Choroid plexus epithelial cell (primary cell): ENCODE measurements around the gene SLC24A4.

Experiments
- DNase-seq: peaks from one replicate; pipeline ENCODE4 v3.0.0-alpha.2; 2010; ENCODE audit warnings: low read depth
- H3K4me3 ChIP-seq: 2 replicates; pipeline ENCODE4 v1.5.1; 2011; ENCODE audit warnings: low read depth, mild to moderate bottlenecking, control low read depth, low read length, moderate library complexity
- CTCF ChIP-seq: conservative IDR thresholded peaks from 2 replicates; pipeline ENCODE4 v1.5.1; 2011; ENCODE audit warnings: low read depth, mild to moderate bottlenecking, control low read depth, inconsistent platforms, low read length, moderate library complexity

The SLC24A4 gene

GRCh38 chr14:92520102-92521057 is 197.4 kb downstream of the SLC24A4 start:
- no peak for TF ChIP-seq CTCF
- DNase-seq, result no peak
- H3K4me3 ChIP-seq, result no peak overlapping the region

GRCh38 chr14:92521058-92521415 is 198.1 kb downstream of the SLC24A4 start:
- H3K4me3 ChIP-seq, result no peak overlapping the region
- no peak for TF ChIP-seq CTCF
- DNase-seq, result no peak

GRCh38 chr14:92523752-92524151 is 200.8 kb downstream of the SLC24A4 start:
- H3K4me3 ChIP-seq, result no peak overlapping the region
- no peak for DNase-seq
- no peak for TF ChIP-seq CTCF

DNA sequence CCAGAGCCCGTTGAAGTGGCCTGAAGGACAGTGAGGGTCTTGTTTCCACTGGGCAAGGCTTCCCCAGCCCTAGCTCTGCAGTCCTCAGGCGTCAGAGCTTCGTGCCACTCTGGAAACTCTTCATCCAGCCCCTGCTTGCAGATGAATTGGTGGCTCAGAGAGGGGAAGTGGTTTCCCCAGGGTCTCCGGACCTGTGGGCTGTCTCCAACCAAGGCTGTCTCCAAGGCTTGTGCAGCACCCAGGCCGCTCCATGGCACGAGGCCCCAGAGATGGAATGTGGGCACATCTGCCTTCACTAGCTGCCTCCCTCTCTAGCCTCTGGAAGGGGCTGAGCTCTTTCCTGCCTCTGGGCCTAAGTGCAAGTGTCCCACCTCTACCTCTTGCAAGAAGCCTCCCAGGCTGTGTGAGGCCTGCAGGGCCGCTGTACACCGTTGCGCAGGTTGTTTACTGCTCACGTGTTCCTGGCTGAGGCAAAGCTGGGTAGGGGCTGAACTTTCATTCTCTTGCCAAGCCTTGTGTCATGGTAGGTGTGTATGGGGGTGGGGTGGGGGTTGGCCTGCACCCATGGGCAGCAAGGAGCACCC is 201.7 kb downstream of the SLC24A4 start:
- no peak overlapping the region for H3K4me3 ChIP-seq

DNA sequence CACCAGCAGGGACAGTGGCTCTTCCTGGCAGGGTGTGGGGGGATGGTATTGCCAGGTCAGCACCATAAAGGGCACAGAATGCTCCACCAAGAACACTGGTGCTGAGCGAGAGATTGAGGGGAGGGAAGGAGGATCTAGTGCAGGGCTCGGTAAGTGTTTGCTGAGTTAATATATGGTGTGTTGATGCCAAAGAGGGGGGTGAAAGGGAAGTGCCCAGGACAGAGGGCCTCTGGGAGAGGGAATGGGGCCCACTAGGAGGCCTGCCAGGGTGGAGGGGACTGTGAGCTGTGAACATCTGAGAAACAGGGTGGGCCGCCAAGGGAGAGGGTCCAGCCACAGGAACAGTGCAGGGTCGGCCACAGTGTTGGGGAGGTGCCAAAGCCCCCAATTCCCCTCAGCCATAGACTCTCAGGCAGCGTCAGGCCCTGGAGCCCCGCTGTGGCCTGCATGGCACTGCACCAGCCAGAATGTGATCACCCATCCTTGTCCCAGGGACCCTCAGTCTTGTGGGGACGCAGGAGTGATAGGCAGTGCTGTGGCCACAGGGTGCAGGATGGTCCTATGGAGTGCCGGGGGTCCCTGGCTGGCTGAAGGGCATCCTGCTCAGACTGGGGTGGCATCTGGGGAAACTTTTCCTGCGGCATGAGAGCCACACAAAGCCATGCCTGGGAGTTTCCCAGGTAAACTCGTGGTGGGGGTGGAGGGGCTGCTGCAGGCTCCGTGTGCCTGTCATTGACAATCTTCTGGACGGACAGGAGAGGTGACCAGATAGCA is 202.5 kb downstream of the SLC24A4 start:
- DNase-seq, result no peak
- H3K4me3 ChIP-seq, result no peak overlapping the region
- no peak for TF ChIP-seq CTCF

More for the DNA sequence above, 201.7 kb downstream of the SLC24A4 start:
- no peak for DNase-seq
- no peak for TF ChIP-seq CTCF

DNA sequence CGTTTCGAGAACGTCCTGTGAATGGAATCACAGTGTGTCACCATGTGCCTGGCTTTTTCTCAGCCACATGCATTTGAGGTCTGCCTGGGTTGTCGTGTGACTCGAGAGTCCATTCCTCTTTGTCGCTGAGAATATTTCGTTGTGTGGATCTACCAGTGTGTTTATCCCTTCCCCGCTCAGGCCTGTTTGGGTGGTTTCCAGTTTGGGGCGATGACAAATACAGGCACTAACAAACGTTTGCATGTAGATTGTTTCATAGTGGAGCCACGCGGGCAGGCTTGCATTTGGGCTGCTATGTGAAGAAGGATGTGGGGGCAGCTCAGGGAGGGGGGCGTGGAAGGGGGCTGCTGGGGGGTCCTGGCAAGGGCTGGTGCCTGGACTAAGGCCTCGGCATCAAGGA is 204.8 kb downstream of the SLC24A4 start:
- no peak for TF ChIP-seq CTCF
- no peak for DNase-seq
- no peak overlapping the region for H3K4me3 ChIP-seq
